IMR-90 (cell line): ENCODE measurements around the gene FCHSD2. TPM values are rescaled to one million over a fixed set of nuclear protein-coding genes. Genes with fewer than 3 reads are reported as not detected.

Experiments
- ATAC-seq: fragments of 200-7000 bp; cut with Tn5 transposase; 2 replicates; pipeline ENCODE4 v1.9.1; 2020; ENCODE audit warnings: low read depth, mild to moderate bottlenecking, moderate library complexity
- BruUV-seq: library from RNA; stranded (reverse); fragments of 400-500 nt; replicated peaks from 2 replicates; lab custom pipeline; 2021; lab: Mats Ljungman, UMichigan
- CTCF ChIA-PET: fragments of 300-600 bp; formaldehyde crosslinking; extraction: SDS; loops from one replicate; lab custom pipeline; 2021; ENCODE audit warnings: antibody characterized with exemption; lab: Yijun Ruan, JAX
- POLR2A ChIA-PET: fragments of 300-600 bp; sonication (Branson Sonifier 250); formaldehyde crosslinking; loops from one replicate; lab custom pipeline; 2022; ENCODE audit warnings: antibody characterized with exemption; ENCODE audit not compliant: unreplicated experiment; lab: Charles Lee
- DNase-seq: peaks from one replicate; pipeline ENCODE4 v3.0.0; 2013
- H2AFZ ChIP-seq: replicated peaks from 2 replicates; pipeline ENCODE3; 2013; ENCODE audit warnings: low read length, mild to moderate bottlenecking; ENCODE audit not compliant: poor library complexity
- H2AK5ac ChIP-seq: 2 replicates; pipeline ENCODE4 v1.6.1; 2013; ENCODE audit warnings: low read depth, low read length, inconsistent platforms
- H2AK9ac ChIP-seq: replicated peaks from 2 replicates; pipeline ENCODE3; 2013; ENCODE audit warnings: mild to moderate bottlenecking, low read depth, low read length, moderate library complexity; ENCODE audit not compliant: poor library complexity
- H2BK120ac ChIP-seq: 2 replicates; pipeline ENCODE4 v1.6.1; 2013; ENCODE audit warnings: low read depth, low read length, inconsistent platforms
- H2BK15ac ChIP-seq: 3 replicates; pipeline ENCODE4 v1.6.1; 2013; ENCODE audit warnings: low read depth, low read length, inconsistent platforms
- H2BK20ac ChIP-seq: 2 replicates; pipeline ENCODE4 v1.6.1; 2013; ENCODE audit warnings: low read depth, mild to moderate bottlenecking, inconsistent platforms, low read length, moderate library complexity
- H2BK5ac ChIP-seq: 2 replicates; pipeline ENCODE4 v1.6.1; 2013; ENCODE audit warnings: mild to moderate bottlenecking, low read depth, low read length, inconsistent platforms; ENCODE audit not compliant: poor library complexity, severe bottlenecking
- H3K14ac ChIP-seq: replicated peaks from 2 replicates; pipeline ENCODE4 v1.6.1; 2013; ENCODE audit warnings: low read depth, low read length, inconsistent platforms
- H3K18ac ChIP-seq: 2 replicates; pipeline ENCODE4 v1.6.1; 2013; ENCODE audit warnings: low read depth, low read length, control low read depth
- H3K23ac ChIP-seq: 2 replicates; pipeline ENCODE4 v1.6.1; 2013; ENCODE audit warnings: low read depth, low read length, inconsistent platforms
- H3K27ac ChIP-seq: 2 replicates; pipeline ENCODE4 v1.5.1; 2013; ENCODE audit warnings: mild to moderate bottlenecking, control low read depth, low read length; ENCODE audit not compliant: insufficient read depth
- H3K27me3 ChIP-seq: 2 replicates; pipeline ENCODE4 v1.6.1; 2013; ENCODE audit warnings: low read length; ENCODE audit not compliant: control insufficient read depth, insufficient read depth
- H3K36me3 ChIP-seq: 2 replicates; pipeline ENCODE4 v1.6.1; 2013; ENCODE audit warnings: low read length, mixed read lengths; ENCODE audit not compliant: control insufficient read depth, insufficient read depth
- H3K4ac ChIP-seq: 2 replicates; pipeline ENCODE4 v1.6.1; 2013; ENCODE audit warnings: low read depth, low read length, inconsistent platforms
- H3K4me1 ChIP-seq: 2 replicates; pipeline ENCODE4 v1.6.1; 2013; ENCODE audit warnings: low read length, mixed read lengths; ENCODE audit not compliant: control insufficient read depth, insufficient read depth
- H3K4me2 ChIP-seq: 2 replicates; pipeline ENCODE4 v1.6.1; 2013; ENCODE audit warnings: low read depth, mild to moderate bottlenecking, control low read depth, low read length, moderate library complexity
- H3K4me3 ChIP-seq: 2 replicates; pipeline ENCODE4 v1.5.1; 2013; ENCODE audit warnings: low read depth, mild to moderate bottlenecking, control low read depth, low read length, moderate library complexity; ENCODE audit not compliant: insufficient read depth
- H3K56ac ChIP-seq: 2 replicates; pipeline ENCODE4 v1.6.1; 2013; ENCODE audit warnings: low read length, inconsistent platforms; ENCODE audit not compliant: insufficient read depth; ENCODE audit errors: extremely low read depth
- H3K79me1 ChIP-seq, 2 experiments: 2 replicates each; pipeline ENCODE4 v1.6.1; 2013; ENCODE audit warnings: low read length in 2 of 2, inconsistent platforms in 1 of 2, low read depth in 1 of 2
- H3K9ac ChIP-seq: 2 replicates; pipeline ENCODE4 v1.6.1; 2013; ENCODE audit warnings: low read depth, low read length, control low read depth
- H3K9me1 ChIP-seq: 2 replicates; pipeline ENCODE4 v1.6.1; 2013; ENCODE audit warnings: low read length, inconsistent platforms; ENCODE audit not compliant: insufficient read depth
- H3K9me3 ChIP-seq: 2 replicates; pipeline ENCODE4 v1.6.1; 2013; ENCODE audit warnings: low read length; ENCODE audit not compliant: control insufficient read depth, insufficient read depth
- H4K20me1 ChIP-seq: 2 replicates; pipeline ENCODE4 v1.6.1; 2013; ENCODE audit warnings: low read length, inconsistent platforms; ENCODE audit not compliant: insufficient read depth
- H4K5ac ChIP-seq: 2 replicates; pipeline ENCODE4 v1.6.1; 2013; ENCODE audit warnings: mild to moderate bottlenecking, low read depth, low read length, control low read depth
- H4K8ac ChIP-seq, 2 experiments: 2 replicates each; pipeline ENCODE4 v1.6.1; 2013; ENCODE audit warnings: low read depth in 2 of 2, low read length in 2 of 2, control low read depth in 1 of 2, inconsistent platforms in 1 of 2
- H4K91ac ChIP-seq: 2 replicates; pipeline ENCODE4 v1.6.1; 2013; ENCODE audit warnings: low read depth, low read length, inconsistent platforms; ENCODE audit not compliant: insufficient read depth
- BHLHE40 ChIP-seq: fragments of 150-350 bp; IDR thresholded peaks from 2 replicates; pipeline ENCODE4 v1.6.1; 2016; ENCODE audit warnings: mild to moderate bottlenecking, low read depth, low read length
- ELK1 ChIP-seq: fragments of 150-350 bp; IDR thresholded peaks from 2 replicates; pipeline ENCODE4 v1.6.1; 2016; ENCODE audit warnings: low read depth, mild to moderate bottlenecking, low read length, moderate library complexity, borderline replicate concordance
- FOS ChIP-seq: fragments of 150-350 bp; IDR thresholded peaks from 2 replicates; pipeline ENCODE4 v1.6.1; 2016; ENCODE audit warnings: low read depth, low read length
- MAFK ChIP-seq: IDR thresholded peaks from 2 replicates; pipeline ENCODE4 v1.6.1; 2012; ENCODE audit warnings: low read depth, low read length, improper control_type of control experiment
- MAZ ChIP-seq: IDR thresholded peaks from 2 replicates; pipeline ENCODE4 v1.6.1; 2012; ENCODE audit warnings: low read depth, mild to moderate bottlenecking, low read length, improper control_type of control experiment, moderate library complexity, borderline replicate concordance
- RCOR1 ChIP-seq: IDR thresholded peaks from 2 replicates; pipeline ENCODE4 v1.6.1; 2012; ENCODE audit warnings: mild to moderate bottlenecking, low read length, improper control_type of control experiment; ENCODE audit not compliant: insufficient replicate concordance
- USF2 ChIP-seq: fragments of 150-350 bp; IDR thresholded peaks from 2 replicates; pipeline ENCODE4 v1.6.1; 2017; ENCODE audit warnings: mild to moderate bottlenecking, antibody characterized with exemption, low read length, low read depth
- WGBS, 2 experiments: methylation state at CpG; one replicate each; pipeline versions ENCODE4 v1.1.5 to v1.1.7; 2013; ENCODE audit warnings: missing lambda C conversion rate in 2 of 2; ENCODE audit not compliant: insufficient read length in 1 of 2; ENCODE audit errors: extremely low coverage in 2 of 2; 5-methylcytosine and 5-hydroxymethylcytosine counted together
- dilution Hi-C: fragments of 300-500 bp; cut with HindIII; formaldehyde crosslinking; loops from one replicate; pipeline ENCODE4 v1.14.3; 2018; ENCODE audit warnings: low sequenced_read_pairs; ENCODE audit not compliant: unreplicated experiment
- in situ Hi-C: fragments of 300-500 bp; cut with MboI; formaldehyde crosslinking; loops from 3 replicates; pipeline ENCODE4 v1.14.3; 2019; ENCODE audit warnings: low sequenced_read_pairs, inconsistent platforms, mixed read lengths
- intact Hi-C: fragments of 100-400 bp; cut with micrococcal nuclease; formaldehyde crosslinking; loops from 2 replicates; pipeline ENCODE4 v1.10.0; 2022
- polyA plus RNA-seq, 3 experiments: library from polyadenylated mRNA; depleted of rRNA; stranded (reverse); fragments of >200 nt; gene quantifications; 2 replicates each; pipeline ENCODE4 v1.2.3, GENCODE V29; 2012; ENCODE audit warnings: low replicate concordance in 1 of 3
- total RNA-seq: library from RNA; depleted of rRNA; stranded (reverse); fragments of >200 nt; gene quantifications from 2 replicates; pipeline ENCODE4 v1.2.3, GENCODE V29; 2012

Gene FCHSD2
- total and polyA plus RNA-seq, 2 of the 4 experiments (the other 2 are of a cell fraction) = 5.9 to 18.7 TPM

GRCh38 chr11:73114110-73114834 is 27.8 kb downstream of the FCHSD2 start:
- no peak overlapping the region for H3K9ac ChIP-seq
- no peak overlapping the region for H2BK15ac ChIP-seq
- H4K5ac ChIP-seq = no peak overlapping the region
- no peak overlapping the region for H4K8ac ChIP-seq
- no peaks in the 10 kb centered on the region for H3K9me3 ChIP-seq
- 78% methylated on average over 2 of the region's 4 CpGs; no CpG with 5 or more reads in 1 of the 2 experiments for WGBS, 2 experiments
- H2AFZ ChIP-seq = no peak overlapping the region
- no peak overlapping the region for H2AK5ac ChIP-seq
- no peak overlapping the region for H3K18ac ChIP-seq
- H3K14ac ChIP-seq = no peak overlapping the region
- peaks cover 3% of the 10 kb centered on the region; the same call in 1 of the 2 replicates for H3K36me3 ChIP-seq
- H3K4ac ChIP-seq = no peak overlapping the region
- ChIA-PET POLR2A (no interaction called here), CTCF (no interaction called here)
- ATAC-seq (no peak), DNase-seq (no peak)
- intact Hi-C loops (no loop called here), in situ Hi-C loops (no loop called here), dilution Hi-C loops (no loop called here)
- no TSS peak for BruUV-seq
- H3K27me3 ChIP-seq = no peaks in the 10 kb centered on the region
- H3K9me1 ChIP-seq = no peaks in the 10 kb centered on the region; the same call in 1 of the 2 replicates
- H3K79me1 ChIP-seq = peaks cover 26 to 46% of the 10 kb centered on the region in 2 experiments
- H3K27ac ChIP-seq = no peak overlapping the region
- no peak overlapping the region for H2BK120ac ChIP-seq
- no peak overlapping the region for H4K91ac ChIP-seq
- H3K23ac ChIP-seq = no peak overlapping the region
- H3K56ac ChIP-seq = no peak overlapping the region
- no peak overlapping the region for H3K4me2 ChIP-seq
- H3K4me1 ChIP-seq = no peaks in the 10 kb centered on the region
- TF ChIP-seq MAFK = no peak
- TF ChIP-seq BHLHE40 = no peak
- TF ChIP-seq ELK1 = no peak
- TF ChIP-seq USF2 = no peak
- TF ChIP-seq MAZ = no peak
- TF ChIP-seq RCOR1 = no peak
- no peak for TF ChIP-seq FOS
- H4K20me1 ChIP-seq = peaks cover 8% of the 10 kb centered on the region; the same call in 1 of the 2 replicates
- no peak overlapping the region for H2BK5ac ChIP-seq
- no peak overlapping the region for H3K4me3 ChIP-seq
- no peak overlapping the region for H2BK20ac ChIP-seq
- no peak overlapping the region for H2AK9ac ChIP-seq
